ENCODE measurements around the gene GRK2. TPM values are rescaled to one million over a fixed set of nuclear protein-coding genes. Genes with fewer than 3 reads are reported as not detected.

The GRK2 gene
- total and polyA plus RNA-seq, 2 of the 8 experiments (the other 6 are each of a cell fraction or from before 2014, with no cell fraction given): 47.3 to 49.7 TPM

DNA sequence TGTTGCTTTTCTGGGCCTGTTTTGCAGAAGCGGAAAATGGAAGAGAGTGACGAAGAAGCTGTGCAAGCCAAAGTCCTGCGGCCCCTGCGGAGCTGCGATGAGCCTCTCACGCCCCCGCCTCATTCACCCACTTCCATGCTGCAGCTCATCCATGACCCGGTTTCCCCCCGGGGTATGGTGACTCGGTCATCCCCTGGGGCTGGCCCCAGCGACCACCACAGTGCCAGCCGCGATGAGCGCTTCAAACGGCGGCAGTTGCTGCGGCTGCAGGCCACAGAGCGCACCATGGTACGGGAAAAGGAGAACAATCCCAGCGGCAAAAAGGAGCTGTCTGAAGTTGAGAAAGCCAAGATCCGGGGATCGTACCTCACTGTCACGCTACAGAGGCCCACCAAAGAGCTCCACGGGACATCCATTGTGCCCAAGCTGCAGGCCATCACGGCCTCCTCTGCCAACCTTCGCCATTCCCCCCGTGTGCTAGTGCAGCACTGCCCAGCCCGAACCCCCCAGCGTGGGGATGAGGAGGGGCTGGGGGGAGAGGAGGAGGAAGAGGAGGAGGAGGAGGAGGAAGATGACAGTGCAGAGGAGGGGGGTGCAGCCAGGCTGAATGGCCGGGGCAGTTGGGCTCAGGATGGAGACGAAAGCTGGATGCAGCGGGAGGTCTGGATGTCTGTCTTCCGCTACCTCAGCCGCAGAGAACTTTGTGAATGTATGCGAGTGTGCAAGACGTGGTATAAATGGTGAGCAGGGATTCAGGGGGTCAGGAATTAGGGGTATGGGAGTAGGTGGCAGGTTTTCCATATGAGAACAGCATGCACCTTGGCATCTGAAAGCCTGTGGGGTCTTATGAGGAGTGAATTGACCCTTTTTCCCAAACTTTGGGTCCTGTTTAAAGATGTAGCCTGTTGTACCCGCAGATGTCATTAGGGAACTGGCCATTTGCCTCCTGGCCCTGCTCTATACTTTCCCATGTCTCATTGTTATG is 15.9 kb upstream of the GRK2 start:
- DNase-seq (ENCODE audit: low read depth in 1 of 2, low spot score in 2 of 2) (no peak), FAIRE-seq (no peak)
- no peaks in the 10 kb centered on the region for H3K9me3 ChIP-seq (ENCODE audit: insufficient read depth in 2 of 2, low read depth in 1 of 2, low read length in 1 of 2)
- no peak overlapping the region for H3K4ac ChIP-seq (replicated peaks; ENCODE audit: insufficient read length, low read depth, low read length)
- peaks cover 0 to 8% of the 10 kb centered on the region in 2 experiments for H4K20me1 ChIP-seq (replicated peaks in 1 of 2; ENCODE audit: control insufficient read depth in 1 of 2, insufficient read depth in 2 of 2, low read length in 2 of 2)
- H3K27me3 ChIP-seq (replicated peaks in 1 of 4; ENCODE audit: control insufficient read depth in 3 of 4, extremely low read depth in 1 of 4, insufficient read depth in 3 of 4, low read length in 3 of 4): no peaks in the 10 kb centered on the region
- H3K14ac ChIP-seq (ENCODE audit: insufficient read length): no peak overlapping the region
- H3K4me3 ChIP-seq (ENCODE audit: extremely low read depth in 1 of 4, insufficient read depth in 2 of 4, low read depth in 3 of 4, low read length in 4 of 4): no peak overlapping the region
- H3K79me1 ChIP-seq (ENCODE audit: low read depth, low read length): peaks cover under 1% of the 10 kb centered on the region; the same call in 1 of the 2 replicates
- no peaks in the 10 kb centered on the region; the same call in 1 of the 2 replicates for H3K23me2 ChIP-seq (ENCODE audit: low read depth, low read length)
- no peak overlapping the region for H3K4me2 ChIP-seq (ENCODE audit: insufficient read depth in 1 of 2, low read depth in 2 of 2, low read length in 2 of 2)
- no peak overlapping the region for H4K91ac ChIP-seq (replicated peaks; ENCODE audit: insufficient read length, low read length)
- ChIA-PET POLR2A (ENCODE audit: partially characterized antibody) (interaction anchor here (1.2 to 1.8 kb wide), 5 partner anchors 9 to 67 kb away, joined by 3 to 5 read pairs (median 4); no protein-coding TSS in a partner anchor), CTCF (ENCODE audit: partially characterized antibody) (interaction anchor here (0.9 to 1.3 kb wide), 4 partner anchors 12 to 61 kb away, joined by 3 to 6 read pairs (median 3); no protein-coding TSS in a partner anchor)
- no peak overlapping the region for H3K9ac ChIP-seq (replicated peaks in 1 of 4; ENCODE audit: extremely low read depth in 1 of 4, low read depth in 3 of 4, low read length in 3 of 4)
- no peak overlapping the region; the same call in 1 of the 2 replicates for H2BK5ac ChIP-seq (ENCODE audit: low read depth, low read length)
- H2BK15ac ChIP-seq (ENCODE audit: low read length): no peak overlapping the region
- H2BK12ac ChIP-seq (ENCODE audit: low read depth, low read length): no peak overlapping the region
- 97% methylated on average over 37 of the region's 37 CpGs; no CpG with 5 or more reads in 1 of the 2 experiments for WGBS, 2 experiments (ENCODE audit: extremely low coverage in 1 of 2, insufficient coverage in 1 of 2, insufficient read length in 1 of 2, insufficient replicate concordance in 2 of 2, low coverage in 1 of 2, low lambda C conversion rate in 2 of 2, missing lambda C conversion rate in 1 of 2)
- H4K8ac ChIP-seq (ENCODE audit: extremely low read depth, insufficient read depth, low read length): no peak overlapping the region
- H4K5ac ChIP-seq (ENCODE audit: insufficient read length, low read depth, low read length): no peak overlapping the region
- no peak overlapping the region for H2BK20ac ChIP-seq (ENCODE audit: low read length)
- H2AK5ac ChIP-seq (ENCODE audit: low read depth, low read length): no peak overlapping the region
- H3K79me2 ChIP-seq (ENCODE audit: control insufficient read depth in 1 of 2, insufficient read depth in 2 of 2, low read length in 2 of 2): no peaks in the 10 kb centered on the region
- no peaks in the 10 kb centered on the region for H3K4me1 ChIP-seq (replicated peaks in 1 of 4; ENCODE audit: control insufficient read depth in 3 of 4, insufficient read depth in 4 of 4, low read length in 3 of 4)
- no peak overlapping the region for H3K56ac ChIP-seq (replicated peaks; ENCODE audit: insufficient read length, low read depth, low read length)
- H2BK120ac ChIP-seq (replicated peaks; ENCODE audit: low read depth, low read length): no peak overlapping the region
- no peak overlapping the region for H2AFZ ChIP-seq (ENCODE audit: low read length)
- H3K27ac ChIP-seq (ENCODE audit: low read depth, low read length): no peak overlapping the region
- H3K36me3 ChIP-seq (ENCODE audit: control insufficient read depth in 2 of 4, insufficient read depth in 4 of 4, low read length in 3 of 4): peaks cover 69 to 100% (median 91%) of the 10 kb centered on the region in 4 experiments
- no peak overlapping the region for H3K23ac ChIP-seq (ENCODE audit: insufficient read length)
- H3K18ac ChIP-seq (ENCODE audit: extremely low read depth, low read length): no peak overlapping the region
- TF ChIP-seq POLR2A (IDR thresholded peaks at IDR 0.05; ENCODE audit: control extremely low read depth in 1 of 2, low read depth in 2 of 2, low read length in 2 of 2): 0 out of 3 replicates have a peak, but pooled peaks of 1 of the 2 experiments have one; percentile 12

All from H1 (cell line).